SJCRH30 (cell line): Measurements from ENCODE around the gene CEBPZOS. TPM values are rescaled to one million over a fixed set of nuclear protein-coding genes. Genes with fewer than 3 reads are reported as not detected.
"Not testable (repeated sequence)": the region's sequence is repeated elsewhere in the genome, so short reads cannot be mapped to it uniquely, and the experiment has no call there.

Source experiments
- DNase-seq, 2 experiments: peaks; one replicate each; pipeline ENCODE4 v3.0.0-alpha.2; 2015 to 2020
- H3K27ac ChIP-seq: fragments of 250-450 bp; sonication (Bioruptor Pico); 2 replicates; pipeline ENCODE4 v1.5.1; 2020; ENCODE audit warnings: mild to moderate bottlenecking, moderate library complexity
- H3K27me3 ChIP-seq: fragments of 250-450 bp; sonication (Bioruptor Pico); 2 replicates; pipeline ENCODE4 v1.5.1; 2020; ENCODE audit warnings: mild to moderate bottlenecking, moderate library complexity
- H3K36me3 ChIP-seq: fragments of 250-450 bp; sonication (Bioruptor Pico); 2 replicates; pipeline ENCODE4 v1.5.1; 2020; ENCODE audit warnings: mild to moderate bottlenecking, moderate library complexity
- H3K4me1 ChIP-seq: fragments of 250-450 bp; sonication (Bioruptor Pico); 2 replicates; pipeline ENCODE4 v1.5.1; 2020; ENCODE audit warnings: mild to moderate bottlenecking, moderate library complexity
- H3K4me3 ChIP-seq: fragments of 250-450 bp; sonication (Bioruptor Pico); 2 replicates; pipeline ENCODE4 v1.5.1; 2020; ENCODE audit warnings: mild to moderate bottlenecking, moderate library complexity
- H3K9me3 ChIP-seq: fragments of 250-450 bp; sonication (Bioruptor Pico); replicated peaks from 2 replicates; pipeline ENCODE4 v1.5.1; 2020; ENCODE audit warnings: mild to moderate bottlenecking, moderate library complexity
- total RNA-seq: library from RNA; depleted of rRNA; stranded (reverse); fragments of >200 nt; shearing (Covaris generic); gene quantifications from 2 replicates; pipeline ENCODE4 v1.2.3, GENCODE V29; 2014

Gene CEBPZOS
- total RNA-seq, 1 experiment from 2014 or later, result 62.2 TPM

DNA sequence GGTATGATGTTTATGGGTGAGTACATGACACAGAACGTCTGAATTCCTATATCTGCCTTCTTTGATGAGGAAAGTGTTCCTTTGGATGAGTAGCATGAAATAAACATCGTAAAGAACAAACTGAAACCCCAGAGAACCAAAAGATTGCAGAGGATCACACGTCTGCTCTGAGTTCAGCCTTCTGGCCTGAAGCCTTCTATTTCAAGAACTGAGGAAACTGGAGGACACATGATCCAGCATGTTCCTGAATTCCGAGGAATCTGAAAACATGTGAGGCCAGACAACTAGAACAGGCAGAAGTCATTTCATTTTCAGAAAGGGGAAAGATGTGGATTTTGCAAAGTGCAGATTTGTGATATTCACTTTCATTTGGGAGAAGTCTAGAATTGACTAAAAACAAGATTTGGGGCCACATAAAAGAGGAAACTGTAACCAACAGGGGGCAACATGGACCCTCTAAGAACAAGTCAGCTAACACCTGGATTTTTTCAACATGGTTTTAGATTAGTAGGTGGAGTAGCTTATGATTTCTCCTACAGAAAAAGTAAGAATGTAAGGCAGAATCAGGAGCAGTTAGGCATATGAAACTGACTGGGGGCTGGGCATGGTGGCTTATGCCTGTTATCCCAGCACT is 16.2 kb upstream of the CEBPZOS start:
- H3K4me3 ChIP-seq, result no peak overlapping the region
- no peaks in the 10 kb centered on the region for H3K9me3 ChIP-seq
- H3K27ac ChIP-seq, result no peak overlapping the region

GRCh38 chr2:37180640-37181039 is 15.7 kb upstream of the CEBPZOS start:
- Histone ChIP-seq H3K9me3 (no peaks in the 10 kb centered on the region), H3K4me3 (no peak overlapping the region), H3K36me3 (no peaks in the 10 kb centered on the region), H3K27ac (no peak overlapping the region), H3K4me1 (no peaks in the 10 kb centered on the region), H3K27me3 (0 out of 2 replicates have a peak, but pooled peaks cover 6% of the 10 kb centered on the region)
- no peak for DNase-seq

More for the DNA sequence above, 16.2 kb upstream of the CEBPZOS start:
- Histone ChIP-seq H3K36me3 (no peaks in the 10 kb centered on the region), H3K27me3 (0 out of 2 replicates have a peak, but pooled peaks cover 6% of the 10 kb centered on the region), H3K4me1 (no peaks in the 10 kb centered on the region)
- DNase-seq, result no peak

GRCh38 chr2:37181726-37182684 is 14.3 kb upstream of the CEBPZOS start:
- Histone ChIP-seq H3K27me3 (0 out of 2 replicates have a peak, but pooled peaks cover 3% of the 10 kb centered on the region), H3K4me3 (no peak overlapping the region), H3K27ac (no peak overlapping the region), H3K9me3 (no peaks in the 10 kb centered on the region), H3K36me3 (no peaks in the 10 kb centered on the region), H3K4me1 (no peaks in the 10 kb centered on the region)
- DNase-seq, result peak; percentile 22 to 61

DNA sequence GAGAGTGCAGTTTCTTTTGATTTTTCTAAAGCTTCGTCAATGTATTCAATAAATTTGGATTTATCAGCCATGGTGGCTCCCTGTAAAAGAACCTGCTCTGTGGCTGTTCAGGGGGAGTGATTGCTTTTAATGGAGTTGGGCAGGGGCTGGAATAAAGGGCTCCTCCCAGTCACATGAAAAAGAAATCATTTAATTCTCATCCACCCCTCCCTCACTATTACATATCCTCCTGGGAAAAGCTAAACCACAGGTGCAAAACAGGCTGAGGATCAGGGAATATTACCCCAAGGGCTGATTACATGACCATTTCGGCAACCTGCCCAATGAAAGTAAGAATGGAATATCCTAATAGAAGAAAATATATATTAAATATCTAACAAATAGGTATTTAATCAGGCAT is 7.7 kb upstream of the CEBPZOS start, which contains the start of gene SULT6B1:
TSS of gene SULT6B1 (minus strand) at position 101 of the 400 bp plus-strand sequence. CDS start at position 71, 30 bp downstream.
- no peaks in the 10 kb centered on the region for H3K4me1 ChIP-seq
- H3K9me3 ChIP-seq, result no peaks in the 10 kb centered on the region
- no peaks in the 10 kb centered on the region for H3K27me3 ChIP-seq
- no peaks in the 10 kb centered on the region for H3K36me3 ChIP-seq
- DNase-seq, result no peak
- H3K4me3 ChIP-seq, result no peak within 1 kb of the TSS
- no peak within 1 kb of the TSS for H3K27ac ChIP-seq

GRCh38 chr2:37189452-37190153 is 6.7 kb upstream of the CEBPZOS start:
- Histone ChIP-seq H3K4me3 (no peak overlapping the region), H3K36me3 (no peaks in the 10 kb centered on the region), H3K4me1 (no peaks in the 10 kb centered on the region), H3K27me3 (no peaks in the 10 kb centered on the region), H3K9me3 (no peaks in the 10 kb centered on the region), H3K27ac (no peak overlapping the region)
- DNase-seq, result peak in 1 of 2 experiments; percentile 42

GRCh38 chr2:37190290-37190689 is 6.0 kb upstream of the CEBPZOS start:
- no peak for DNase-seq
- no peaks in the 10 kb centered on the region for H3K9me3 ChIP-seq
- H3K4me3 ChIP-seq, result no peak overlapping the region
- H3K27me3 ChIP-seq, result no peaks in the 10 kb centered on the region
- no peaks in the 10 kb centered on the region for H3K36me3 ChIP-seq
- H3K4me1 ChIP-seq, result no peaks in the 10 kb centered on the region
- no peak overlapping the region for H3K27ac ChIP-seq

DNA sequence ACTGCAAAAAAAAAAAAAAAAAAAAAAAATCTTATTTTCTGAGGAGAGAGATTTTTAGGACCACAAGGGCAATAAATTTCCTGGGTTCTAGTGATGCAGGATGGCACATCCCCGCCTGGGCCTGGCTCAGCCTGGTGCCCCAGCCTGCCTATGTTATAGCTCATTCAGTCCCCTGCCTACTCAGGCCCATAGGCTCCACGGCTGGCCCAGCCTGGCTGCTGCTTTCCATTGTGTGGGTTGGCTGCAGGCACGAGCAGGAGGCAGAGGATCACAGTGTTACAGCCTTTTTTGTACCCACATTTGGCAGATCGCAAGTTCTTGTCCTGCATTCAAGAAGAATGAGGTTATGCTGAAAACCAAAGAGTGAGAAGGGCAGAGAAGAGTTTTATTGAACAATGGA is 5.0 kb upstream of the CEBPZOS start:
- H3K27me3 ChIP-seq, result no peaks in the 10 kb centered on the region
- no peaks in the 10 kb centered on the region for H3K36me3 ChIP-seq
- H3K4me1 ChIP-seq, result no peaks in the 10 kb centered on the region
- DNase-seq, result no peak
- H3K9me3 ChIP-seq, result no peaks in the 10 kb centered on the region
- H3K27ac ChIP-seq, result no peak overlapping the region
- no peak overlapping the region for H3K4me3 ChIP-seq

DNA sequence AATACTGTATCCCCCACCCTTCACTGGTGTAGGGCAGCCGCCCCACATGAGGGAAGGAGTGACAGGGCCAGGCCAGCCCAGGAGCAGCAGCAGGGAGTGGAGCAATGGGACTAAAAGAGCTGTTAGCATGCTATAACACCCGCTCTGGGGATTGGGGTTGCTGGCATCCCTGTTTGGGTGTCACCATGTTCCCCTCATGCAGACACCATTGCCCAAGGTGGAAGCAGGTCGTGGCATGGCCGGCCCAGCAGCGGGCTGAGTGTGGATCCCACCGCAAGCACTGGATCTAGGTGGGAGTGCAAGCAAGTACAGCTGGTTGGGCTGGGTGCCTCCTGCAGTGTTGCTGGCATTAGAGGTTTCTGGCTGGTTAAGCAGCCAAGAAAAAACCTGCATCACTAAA is 4.5 kb upstream of the CEBPZOS start:
- DNase-seq, result no peak
- H3K4me3 ChIP-seq, result no peak overlapping the region
- no peaks in the 10 kb centered on the region for H3K9me3 ChIP-seq
- H3K4me1 ChIP-seq, result no peaks in the 10 kb centered on the region
- no peaks in the 10 kb centered on the region for H3K27me3 ChIP-seq
- H3K27ac ChIP-seq, result no peak overlapping the region
- no peaks in the 10 kb centered on the region for H3K36me3 ChIP-seq

- DNase-seq, result no peak
- Histone ChIP-seq H3K27ac (no peak overlapping the region), H3K4me1 (peaks cover 4% of the 10 kb centered on the region; the same call in 1 of the 2 replicates), H3K36me3 (no peaks in the 10 kb centered on the region), H3K4me3 (no peak overlapping the region), H3K27me3 (no peaks in the 10 kb centered on the region), H3K9me3 (no peaks in the 10 kb centered on the region)
Observed at GRCh38 chr2:37192551-37192950, 3.7 kb upstream of the CEBPZOS start.

DNA sequence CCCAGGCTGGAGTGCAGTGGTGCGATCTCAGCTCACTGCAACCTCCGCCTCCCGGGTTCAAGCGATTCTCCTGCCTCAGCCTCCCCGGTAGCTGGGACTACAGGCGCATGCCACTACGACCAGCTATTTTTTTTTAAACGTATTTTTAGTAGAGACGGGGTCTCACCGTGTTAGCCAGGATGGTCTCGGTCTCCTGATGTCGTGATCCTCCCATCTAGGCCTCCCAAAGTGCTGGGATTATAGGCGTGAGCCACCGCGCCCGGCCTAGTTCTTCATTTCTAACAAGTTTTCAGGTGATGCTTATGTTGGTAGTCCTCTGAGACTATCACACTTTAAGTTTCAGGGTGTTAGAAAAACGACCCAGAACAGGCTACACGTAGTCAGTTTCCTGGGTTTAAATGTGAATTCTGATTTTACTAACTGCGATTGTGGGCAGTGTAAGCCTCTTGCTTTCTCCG is 405 bp upstream of the CEBPZOS start:
- peak overlapping the region; percentile 50 for H3K27ac ChIP-seq
- H3K4me1 ChIP-seq, DNase-seq, H3K36me3 ChIP-seq, H3K9me3 ChIP-seq, H3K27me3 ChIP-seq: not testable (repeated sequence)
- H3K4me3 ChIP-seq, result peak overlapping the region; percentile 87

DNA sequence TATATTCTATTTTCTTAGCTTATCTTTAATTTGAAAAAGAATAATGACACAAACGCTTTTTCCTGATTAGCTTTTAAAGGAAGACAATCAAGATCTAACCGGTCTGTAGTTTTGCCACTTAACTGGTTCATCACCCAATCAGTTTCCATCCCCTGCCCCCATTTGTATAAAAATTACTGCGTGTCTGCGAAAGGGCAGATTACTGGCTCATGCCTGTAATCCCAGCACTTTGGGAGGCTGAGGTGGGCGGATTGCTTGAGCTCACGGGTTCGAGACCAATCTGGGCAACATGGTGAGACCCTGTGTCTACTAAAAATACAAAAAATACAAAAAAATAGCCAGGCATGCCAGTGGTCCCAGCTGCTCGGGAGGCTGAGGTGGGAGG is 2.4 kb downstream of the CEBPZOS start:
- no peak for DNase-seq
- Histone ChIP-seq H3K4me1 (peaks cover 4% of the 10 kb centered on the region; the same call in 1 of the 2 replicates), H3K36me3 (peaks cover 32% of the 10 kb centered on the region), H3K27me3 (no peaks in the 10 kb centered on the region), H3K27ac (no peak overlapping the region), H3K4me3 (no peak overlapping the region), H3K9me3 (peaks cover 3% of the 10 kb centered on the region; the same call in 1 of the 2 replicates)

- H3K4me1 ChIP-seq, result peaks cover 4% of the 10 kb centered on the region; the same call in 1 of the 2 replicates
- no peaks in the 10 kb centered on the region for H3K27me3 ChIP-seq
- no peak overlapping the region for H3K27ac ChIP-seq
- H3K4me3 ChIP-seq, result no peak overlapping the region
- peaks cover 6% of the 10 kb centered on the region; the same call in 1 of the 2 replicates for H3K9me3 ChIP-seq
- no peak for DNase-seq
- peaks cover 58% of the 10 kb centered on the region for H3K36me3 ChIP-seq
Observed at GRCh38 chr2:37201208-37201607, 4.9 kb downstream of the CEBPZOS start.

DNA sequence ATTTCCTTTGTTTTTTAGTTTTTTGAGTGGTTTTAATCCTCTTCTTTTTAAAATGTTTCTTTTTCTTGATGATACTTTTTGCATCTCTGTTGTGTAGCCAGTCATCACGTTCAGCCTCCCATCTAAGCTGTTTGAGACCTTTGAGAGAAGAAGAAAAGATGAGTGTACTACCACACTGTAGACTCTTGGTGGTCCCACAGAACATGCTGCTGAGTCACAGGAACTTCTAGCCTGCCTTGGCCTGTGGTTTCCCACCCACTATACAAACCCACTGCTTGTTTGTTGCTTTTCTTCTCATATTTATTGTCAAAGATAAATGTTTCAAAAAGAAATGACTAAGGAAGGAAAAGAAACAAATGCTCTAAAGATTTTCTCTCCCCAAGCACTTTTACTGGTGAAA is 5.5 kb downstream of the CEBPZOS start:
- no peak overlapping the region for H3K4me3 ChIP-seq
- peaks cover 63% of the 10 kb centered on the region for H3K36me3 ChIP-seq
- no peak overlapping the region for H3K27ac ChIP-seq
- H3K9me3 ChIP-seq, result peaks cover 6% of the 10 kb centered on the region; the same call in 1 of the 2 replicates
- H3K4me1 ChIP-seq, result peaks cover 4% of the 10 kb centered on the region; the same call in 1 of the 2 replicates
- no peaks in the 10 kb centered on the region for H3K27me3 ChIP-seq
- no peak for DNase-seq

- Histone ChIP-seq H3K36me3 (peaks cover 83% of the 10 kb centered on the region), H3K4me1 (no peaks in the 10 kb centered on the region), H3K9me3 (peaks cover 18% of the 10 kb centered on the region), H3K27ac (no peak overlapping the region), H3K27me3 (no peaks in the 10 kb centered on the region), H3K4me3 (no peak overlapping the region)
- no peak for DNase-seq
Observed at GRCh38 chr2:37203708-37204107, 7.4 kb downstream of the CEBPZOS start.
